Lung (tissue), 12 donors: ENCODE data around the gene HES3. TPM values are rescaled to one million over a fixed set of nuclear protein-coding genes. Genes with fewer than 3 reads are reported as not detected.

ENCODE experiments used
- ATAC-seq: fragments of 200-7000 bp; cut with Tn5 transposase; one replicate; pipeline ENCODE4 v1.9.1; 2020; ENCODE audit warnings: moderate number of reproducible peaks; ENCODE audit not compliant: insufficient read depth, low FRiP score
- DNase-seq, 3 donors: peaks; one replicate each; pipeline ENCODE4 v3.0.0-alpha.2; 2013 to 2017
- H3K27ac ChIP-seq, 2 donors: one replicate each; pipeline ENCODE4 v1.5.1; 2013; ENCODE audit warnings: mild to moderate bottlenecking in 2 of 2, moderate library complexity in 2 of 2, control low read depth in 1 of 2, inconsistent platforms in 1 of 2, low read depth in 1 of 2, low read length in 1 of 2
- H3K27me3 ChIP-seq, 3 donors: one replicate each; pipeline ENCODE4 v1.5.1; 2013; ENCODE audit warnings: low read length in 2 of 3; ENCODE audit not compliant: control insufficient read depth in 3 of 3, insufficient read depth in 3 of 3
- H3K36me3 ChIP-seq, 4 donors: one replicate each; pipeline ENCODE4 v1.5.1; 2013; ENCODE audit warnings: low read length in 4 of 4, mild to moderate bottlenecking in 1 of 4, moderate library complexity in 1 of 4; ENCODE audit not compliant: control insufficient read depth in 4 of 4, insufficient read depth in 4 of 4
- H3K4me1 ChIP-seq, 5 donors: one replicate each; pipeline ENCODE4 v1.5.1; 2013; ENCODE audit warnings: low read length in 5 of 5, mild to moderate bottlenecking in 2 of 5, moderate library complexity in 1 of 5; ENCODE audit not compliant: control insufficient read depth in 5 of 5, insufficient read depth in 5 of 5
- H3K4me3 ChIP-seq: one replicate; pipeline ENCODE4 v1.5.1; 2013; ENCODE audit warnings: mild to moderate bottlenecking, control low read depth, moderate library complexity
- H3K9ac ChIP-seq, 2 donors: one replicate each; pipeline ENCODE4 v1.5.1; 2013; ENCODE audit warnings: low read length in 2 of 2, control low read depth in 1 of 2; ENCODE audit not compliant: insufficient read depth in 1 of 2
- H3K9me3 ChIP-seq, 4 donors: one replicate each; pipeline ENCODE4 v1.5.1; 2013; ENCODE audit warnings: low read length in 3 of 4, mild to moderate bottlenecking in 1 of 4, moderate library complexity in 1 of 4; ENCODE audit not compliant: control insufficient read depth in 4 of 4, insufficient read depth in 3 of 4
- CTCF ChIP-seq: IDR thresholded peaks from 2 replicates; pipeline ENCODE4 v1.5.1; 2012; ENCODE audit warnings: mild to moderate bottlenecking; ENCODE audit errors: control extremely low read depth, extremely low read depth
- WGBS, 2 donors: extraction: QIAGEN DNeasy Blood & Tissue Kit; methylation state at CpG; one replicate each; pipeline ENCODE4 v1.1.7; 2013; 5-methylcytosine and 5-hydroxymethylcytosine counted together
- polyA plus RNA-seq, 2 donors: library from polyadenylated mRNA; stranded (reverse); fragments of 200-250 nt; gene quantifications; one replicate each; pipeline ENCODE4 v1.2.1, GENCODE V29; 2013
- total RNA-seq, 2 donors: library from RNA; depleted of rRNA in 1 of 2; stranded (reverse); fragments of >200 nt in 1 of 2; gene quantifications; one replicate each; pipeline ENCODE4 v1.2.1, GENCODE V29; 2014 to 2021
- donor health status: control.
- donor health status: control.
- donor health status: Bipolar disorder and iron deficiency.
- donor health status: healthy.
- donor health status: DM: yes; HTN: yes; CAD: no.

Gene HES3
- total and polyA plus RNA-seq, 4 donors, result not detected

GRCh38 chr1:6279613-6280383, 35.8 kb downstream of the HES3 start:
- DNase-seq (no peak), ATAC-seq (no peak)
- no peak overlapping the region for H3K9ac ChIP-seq
- no peaks in the 10 kb centered on the region for H3K27me3 ChIP-seq
- H3K9me3 ChIP-seq, result no peaks in the 10 kb centered on the region
- no peak for TF ChIP-seq CTCF
- H3K27ac ChIP-seq, result no peak overlapping the region
- H3K4me1 ChIP-seq, result peaks cover 0 to 15% (median 0%) of the 10 kb centered on the region in 5 donors
- WGBS, 2 donors, result 94% methylated on average over 31 of the region's 31 CpGs
- no peak overlapping the region for H3K4me3 ChIP-seq
- peaks cover 0 to 2% (median 0%) of the 10 kb centered on the region in 4 donors for H3K36me3 ChIP-seq

GRCh38 chr1:6280761-6281451, 36.9 kb downstream of the HES3 start:
- ATAC-seq (no peak), DNase-seq (peak in 2 of 3 donors; percentile 22 to 40)
- TF ChIP-seq CTCF, result no peak
- Histone ChIP-seq H3K9ac (no peak overlapping the region), H3K4me3 (no peak overlapping the region), H3K4me1 (peaks cover 0 to 12% (median 0%) of the 10 kb centered on the region in 5 donors), H3K36me3 (peaks cover 0 to 2% (median 0%) of the 10 kb centered on the region in 4 donors), H3K9me3 (no peaks in the 10 kb centered on the region), H3K27ac (peak overlapping the region in 1 of 2 donors; percentile 43), H3K27me3 (no peaks in the 10 kb centered on the region)
- 80 to 81% methylated on average over 33 of the region's 33 CpGs for WGBS, 2 donors

- Histone ChIP-seq H3K27ac (peak overlapping the region in 1 of 2 donors; percentile 13), H3K9ac (no peak overlapping the region), H3K4me1 (peaks cover 0 to 3% (median 0%) of the 10 kb centered on the region in 5 donors), H3K36me3 (peaks cover 0 to 2% (median 0%) of the 10 kb centered on the region in 4 donors), H3K4me3 (no peak overlapping the region), H3K9me3 (no peaks in the 10 kb centered on the region), H3K27me3 (no peaks in the 10 kb centered on the region)
- WGBS, 2 donors, result 84 to 87% methylated on average over 19 of the region's 19 CpGs
- ATAC-seq (no peak), DNase-seq (no peak)
- no peak for TF ChIP-seq CTCF
Measured at GRCh38 chr1:6281511-6282402, 37.8 kb downstream of the HES3 start.
